ENCODE measurements around the gene ABI3BP.

- TF ChIP-seq CTCF (conservative IDR thresholded peaks at IDR 0.05) (no peak), ZFX (IDR thresholded peaks at IDR 0.05) (no peak)
Measured at GRCh38 chr3:100911956-100912355, 81.3 kb downstream of the ABI3BP start.
